HTR-8/SVneo (cell line): Measurements from ENCODE around the gene FAM3C.
"Not testable (repeated sequence)": the region's sequence is repeated elsewhere in the genome, so short reads cannot be mapped to it uniquely, and the experiment has no call there.

Experiments
- DNase-seq: peaks from one replicate; pipeline ENCODE4 v3.0.0; 2011; ENCODE audit warnings: low spot score, mixed read lengths; ENCODE audit not compliant: insufficient read length
- FAIRE-seq: peaks from 2 replicates; lab custom pipeline; 2011; peaks lifted over from hg19 to GRCh38; lab: Jason Lieb, UNC

The FAM3C gene

GRCh38 chr7:121395961-121396757 is at the start of gene FAM3C:
FAM3C (minus strand) TSS chr7:121396308; CDS start chr7:121382969, 13,339 bp downstream.
- DNase-seq: peak; percentile 71
- peak; percentile 48 for FAIRE-seq

- FAIRE-seq (no peak), DNase-seq (no peak)
Observed at GRCh38 chr7:121442845-121443244, 46.7 kb upstream of the FAM3C start.

- DNase-seq (no peak), FAIRE-seq (no peak)
Observed at GRCh38 chr7:121440857-121441503, 44.9 kb upstream of the FAM3C start.

- not testable (repeated sequence) for FAIRE-seq
Observed at GRCh38 chr7:121438043-121438955, 42.2 kb upstream of the FAM3C start.

GRCh38 chr7:121437470-121437869 is 41.4 kb upstream of the FAM3C start:
- FAIRE-seq (no peak), DNase-seq (no peak)

More at GRCh38 chr7:121438043-121438955, 42.2 kb upstream of the FAM3C start:
- peak; percentile 25 for DNase-seq

- FAIRE-seq: no peak
- DNase-seq: no peak
Observed at GRCh38 chr7:121436688-121437087, 40.6 kb upstream of the FAM3C start.

- FAIRE-seq: no peak
- DNase-seq: no peak
Observed at GRCh38 chr7:121436136-121436535, 40.0 kb upstream of the FAM3C start.

- DNase-seq: no peak
- FAIRE-seq: no peak
Observed at GRCh38 chr7:121433775-121434174, 37.7 kb upstream of the FAM3C start.

GRCh38 chr7:121432486-121432885 is 36.4 kb upstream of the FAM3C start:
- DNase-seq, FAIRE-seq: not testable (repeated sequence)

GRCh38 chr7:121431996-121432395 is 35.9 kb upstream of the FAM3C start:
- DNase-seq (no peak), FAIRE-seq (no peak)

- DNase-seq (no peak), FAIRE-seq (no peak)
Observed at GRCh38 chr7:121431389-121431995, 35.4 kb upstream of the FAM3C start.

GRCh38 chr7:121430558-121430957 is 34.5 kb upstream of the FAM3C start:
- no peak for FAIRE-seq
- DNase-seq: no peak

GRCh38 chr7:121429798-121430197 is 33.7 kb upstream of the FAM3C start:
- no peak for DNase-seq
- no peak for FAIRE-seq

GRCh38 chr7:121428855-121429489 is 32.9 kb upstream of the FAM3C start:
- FAIRE-seq (no peak), DNase-seq (no peak)

GRCh38 chr7:121421743-121422142 is 25.6 kb upstream of the FAM3C start:
- FAIRE-seq, DNase-seq: not testable (repeated sequence)

GRCh38 chr7:121420976-121421375 is 24.9 kb upstream of the FAM3C start:
- no peak for FAIRE-seq
- no peak for DNase-seq

- DNase-seq (no peak), FAIRE-seq (no peak)
Observed at GRCh38 chr7:121419201-121420148, 23.4 kb upstream of the FAM3C start.

GRCh38 chr7:121416533-121416932 is 20.4 kb upstream of the FAM3C start:
- no peak for FAIRE-seq
- no peak for DNase-seq
